ENCODE measurements around the gene LUC7L2.
"Not testable (repeated sequence)": the region's sequence is repeated elsewhere in the genome, so short reads cannot be mapped to it uniquely, and the experiment has no call there.

Gene LUC7L2

GRCh38 chr7:139455789-139456188, 96.1 kb downstream of the LUC7L2 start:
- no peak overlapping the region for H3K4me3 ChIP-seq (ENCODE audit: low read depth, low read length)
- TF ChIP-seq, protein P1, sequence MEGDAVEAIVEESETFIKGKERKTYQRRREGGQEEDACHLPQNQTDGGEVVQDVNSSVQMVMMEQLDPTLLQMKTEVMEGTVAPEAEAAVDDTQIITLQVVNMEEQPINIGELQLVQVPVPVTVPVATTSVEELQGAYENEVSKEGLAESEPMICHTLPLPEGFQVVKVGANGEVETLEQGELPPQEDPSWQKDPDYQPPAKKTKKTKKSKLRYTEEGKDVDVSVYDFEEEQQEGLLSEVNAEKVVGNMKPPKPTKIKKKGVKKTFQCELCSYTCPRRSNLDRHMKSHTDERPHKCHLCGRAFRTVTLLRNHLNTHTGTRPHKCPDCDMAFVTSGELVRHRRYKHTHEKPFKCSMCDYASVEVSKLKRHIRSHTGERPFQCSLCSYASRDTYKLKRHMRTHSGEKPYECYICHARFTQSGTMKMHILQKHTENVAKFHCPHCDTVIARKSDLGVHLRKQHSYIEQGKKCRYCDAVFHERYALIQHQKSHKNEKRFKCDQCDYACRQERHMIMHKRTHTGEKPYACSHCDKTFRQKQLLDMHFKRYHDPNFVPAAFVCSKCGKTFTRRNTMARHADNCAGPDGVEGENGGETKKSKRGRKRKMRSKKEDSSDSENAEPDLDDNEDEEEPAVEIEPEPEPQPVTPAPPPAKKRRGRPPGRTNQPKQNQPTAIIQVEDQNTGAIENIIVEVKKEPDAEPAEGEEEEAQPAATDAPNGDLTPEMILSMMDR (IDR thresholded peaks at IDR 0.05; ENCODE audit: insufficient read depth, low read depth, low read length, missing control alignments), result no peak
- DNase-seq (ENCODE audit: low read depth), result no peak

GRCh38 chr7:139456511-139456910, 96.8 kb downstream of the LUC7L2 start:
- no peak for DNase-seq (ENCODE audit: low read depth)
- no peak overlapping the region for H3K4me3 ChIP-seq (ENCODE audit: low read depth, low read length)
- TF ChIP-seq, protein P1 (IDR thresholded peaks at IDR 0.05; ENCODE audit: insufficient read depth, low read depth, low read length, missing control alignments), result no peak

DNA sequence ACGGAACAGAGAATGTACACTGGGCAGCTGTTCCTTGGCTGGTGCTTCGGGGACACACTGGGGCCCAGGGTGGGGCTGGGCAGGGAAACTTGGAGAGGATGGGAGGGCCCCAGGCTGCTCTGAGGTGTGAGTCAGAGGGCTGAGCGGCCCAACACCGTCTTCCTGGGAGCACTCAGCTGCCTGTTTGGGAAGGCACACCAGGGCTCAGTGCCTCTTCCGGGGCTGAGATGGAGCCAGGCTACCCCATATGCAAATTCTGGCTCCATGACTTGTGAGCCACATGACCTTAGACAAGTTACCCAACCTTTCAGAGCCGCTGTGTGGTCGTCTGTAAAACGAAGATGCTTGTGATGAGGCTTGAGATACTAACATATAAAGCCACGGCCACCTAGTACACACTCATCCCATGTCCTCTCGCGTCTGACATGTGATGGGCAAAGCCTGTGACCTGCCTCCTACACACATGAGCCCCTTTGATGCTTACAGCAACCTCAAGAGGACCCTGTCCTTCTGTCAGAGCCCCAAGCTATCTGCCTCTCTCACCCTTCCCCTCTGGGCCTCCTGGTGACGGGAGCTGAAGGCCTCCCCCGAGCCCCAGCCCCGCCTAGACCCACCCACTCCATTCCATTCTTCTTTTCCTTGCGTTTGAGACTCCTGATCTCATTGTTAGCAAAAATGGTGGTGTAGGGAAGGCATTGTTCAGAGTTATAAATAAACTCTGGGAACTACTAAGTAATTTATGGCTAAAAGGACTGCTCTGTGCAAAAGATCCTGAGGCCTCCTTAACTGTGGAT, 97.7 kb downstream of the LUC7L2 start:
- TF ChIP-seq, protein P1 (IDR thresholded peaks at IDR 0.05; ENCODE audit: insufficient read depth, low read depth, low read length, missing control alignments), result no peak
- H3K4me3 ChIP-seq (ENCODE audit: low read depth, low read length), result no peak overlapping the region
- DNase-seq (ENCODE audit: low read depth), result no peak

DNA sequence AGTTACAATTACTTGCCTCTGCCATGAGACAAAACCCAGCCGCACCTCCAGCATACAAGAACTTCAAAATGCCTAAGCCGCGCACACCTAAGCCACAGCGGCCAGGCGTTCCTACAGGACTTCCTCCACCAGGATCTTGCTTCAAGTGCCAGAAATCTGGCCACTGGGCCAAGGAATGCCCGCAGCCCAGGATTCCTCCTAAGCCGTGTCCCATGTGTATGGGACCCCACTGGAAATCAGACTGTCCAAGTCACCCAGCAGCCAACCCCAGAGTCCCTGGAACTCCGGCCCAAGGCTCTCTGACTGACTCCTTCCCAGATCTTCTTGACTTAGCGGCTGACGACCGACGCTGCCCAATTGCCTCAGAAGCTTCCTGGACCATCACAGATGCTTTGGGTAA, 103.7 kb downstream of the LUC7L2 start:
- not testable (repeated sequence) for H3K4me3 ChIP-seq (ENCODE audit: low read depth, low read length); DNase-seq (ENCODE audit: low read depth)

DNA sequence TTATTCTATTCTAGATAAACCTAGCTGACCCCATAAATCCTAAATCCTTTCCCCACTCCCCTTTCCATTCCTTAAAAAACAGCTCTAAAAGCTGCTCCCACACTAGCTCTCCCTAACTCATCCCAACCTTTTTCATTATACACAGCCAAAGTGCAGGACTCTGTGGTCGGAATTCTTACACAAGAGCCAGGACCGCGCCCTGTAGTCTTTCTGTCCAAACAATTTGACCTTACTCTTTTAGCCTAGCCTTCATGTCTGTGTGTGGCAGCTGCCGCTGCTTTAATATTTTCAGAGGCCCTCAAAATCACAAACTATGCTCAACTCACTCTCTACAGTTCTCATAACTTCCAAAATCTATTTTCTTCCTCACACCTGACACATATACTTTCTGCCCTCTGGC, 104.8 kb downstream of the LUC7L2 start:
- not testable (repeated sequence) for DNase-seq (ENCODE audit: low read depth); H3K4me3 ChIP-seq (ENCODE audit: low read depth, low read length)

DNA sequence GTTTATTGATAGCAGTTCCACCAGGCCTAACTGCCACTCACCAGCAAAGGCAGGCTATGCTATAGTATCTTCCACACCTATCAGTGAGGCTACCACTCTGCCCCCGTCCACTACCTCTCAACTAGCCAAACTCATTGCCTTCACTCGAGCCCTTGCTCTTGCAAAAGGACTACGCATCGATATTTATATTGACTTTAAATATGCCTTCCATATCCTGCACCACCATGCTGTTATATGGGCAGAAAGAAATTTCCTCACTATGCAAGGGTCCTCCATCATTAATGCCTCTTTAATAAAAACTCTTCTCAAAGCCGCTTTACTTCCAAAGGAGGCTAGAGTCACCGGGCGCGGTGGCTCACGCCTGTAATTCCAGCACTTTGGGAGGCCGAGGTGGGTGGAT, 105.4 kb downstream of the LUC7L2 start:
- DNase-seq (ENCODE audit: low read depth); H3K4me3 ChIP-seq (ENCODE audit: low read depth, low read length): not testable (repeated sequence)

- not testable (repeated sequence) for DNase-seq (ENCODE audit: low read depth); H3K4me3 ChIP-seq (ENCODE audit: low read depth, low read length)
Observed at GRCh38 chr7:139467729-139468128, 108.0 kb downstream of the LUC7L2 start.

DNA sequence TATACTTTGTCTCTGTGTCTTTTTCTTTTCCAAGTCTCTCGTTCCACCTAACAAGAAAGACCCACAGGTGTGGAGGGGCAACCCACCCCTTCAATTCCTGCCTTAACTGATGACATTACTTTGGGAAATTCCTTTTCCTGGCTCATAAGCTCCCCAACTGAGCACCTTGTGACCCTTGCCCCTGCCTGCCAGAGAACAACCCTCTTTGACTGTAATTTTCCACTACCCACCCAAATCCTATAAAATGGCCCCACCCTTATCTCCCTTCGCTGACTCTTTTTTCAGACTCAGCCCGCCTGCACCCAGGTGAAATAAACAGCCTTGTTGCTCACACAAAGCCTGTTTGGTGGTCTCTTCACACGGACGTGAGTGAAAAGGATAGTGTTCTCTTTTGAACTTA, 108.6 kb downstream of the LUC7L2 start:
- not testable (repeated sequence) for H3K4me3 ChIP-seq (ENCODE audit: low read depth, low read length); DNase-seq (ENCODE audit: low read depth)

DNA sequence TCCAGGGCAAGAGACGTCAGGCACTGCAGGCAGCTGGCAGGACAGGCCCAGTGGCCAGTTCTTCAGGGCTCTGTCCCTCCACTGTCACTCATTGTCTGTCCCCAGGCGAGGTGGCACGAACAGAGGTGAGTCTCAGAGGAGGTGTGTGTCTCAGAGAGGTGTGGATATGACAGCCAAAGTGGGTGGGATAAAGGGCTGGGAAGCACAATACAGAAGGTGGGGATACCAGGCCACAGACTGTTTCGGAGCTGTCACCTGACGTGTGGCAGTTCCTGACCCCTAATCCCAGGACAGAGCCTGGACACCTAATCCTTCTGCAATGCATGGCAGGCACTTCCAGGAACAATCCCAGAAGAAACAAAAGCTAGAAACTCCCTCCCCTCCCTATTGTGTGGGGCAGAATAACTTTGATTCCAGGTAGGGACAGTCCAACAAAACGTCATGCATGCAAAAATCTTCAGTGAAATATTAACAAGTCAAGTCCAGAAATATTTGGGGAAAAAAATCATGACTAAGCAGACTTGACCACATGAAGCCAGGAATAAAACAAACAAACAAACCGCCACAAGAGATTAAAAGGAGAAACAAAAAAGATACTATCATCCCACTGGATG, 112.2 kb downstream of the LUC7L2 start:
- H3K4me3 ChIP-seq (ENCODE audit: low read depth, low read length), result no peak overlapping the region
- no peak for DNase-seq (ENCODE audit: low read depth)
- TF ChIP-seq, protein P1 (IDR thresholded peaks at IDR 0.05; ENCODE audit: insufficient read depth, low read depth, low read length, missing control alignments), result no peak

Measured in GM12865 (cell line).